Ectodermal cell (in vitro differentiated cells): ENCODE measurements around the gene TMEM87B.
"Not testable (repeated sequence)": the region's sequence is repeated elsewhere in the genome, so short reads cannot be mapped to it uniquely, and the experiment has no call there.

ENCODE experiments used
- H3K27ac ChIP-seq: 2 replicates; pipeline ENCODE4 v1.7.0; 2013; ENCODE audit warnings: mild to moderate bottlenecking, low read depth, low read length; ENCODE audit not compliant: insufficient read depth, poor library complexity, severe bottlenecking
- H3K27me3 ChIP-seq: 2 replicates; pipeline ENCODE4 v1.7.0; 2013; ENCODE audit warnings: mild to moderate bottlenecking, low read length; ENCODE audit not compliant: insufficient read depth, control insufficient read depth, poor library complexity, severe bottlenecking
- H3K36me3 ChIP-seq: one replicate; pipeline ENCODE4 v1.7.0; 2013; ENCODE audit warnings: low read length; ENCODE audit not compliant: control insufficient read depth, insufficient read depth
- H3K4me1 ChIP-seq: one replicate; pipeline ENCODE4 v1.7.0; 2013; ENCODE audit warnings: low read length; ENCODE audit not compliant: control insufficient read depth, insufficient read depth
- H3K4me3 ChIP-seq: 2 replicates; pipeline ENCODE4 v1.7.0; 2013; ENCODE audit warnings: low read depth, low read length, control low read depth; ENCODE audit not compliant: insufficient read depth
- H3K9me3 ChIP-seq: 2 replicates; pipeline ENCODE4 v1.7.0; 2013; ENCODE audit warnings: mild to moderate bottlenecking, low read length, moderate library complexity; ENCODE audit not compliant: control insufficient read depth
- WGBS, 2 experiments: methylation state at CpG; one replicate each; pipeline ENCODE4 v1.1.7; 2013; ENCODE audit warnings: missing lambda C conversion rate in 2 of 2; 5-methylcytosine and 5-hydroxymethylcytosine counted together

The TMEM87B gene

GRCh38 chr2:112061840-112062239 is 6.8 kb downstream of the TMEM87B start:
- Histone ChIP-seq H3K9me3 (no peaks in the 10 kb centered on the region), H3K27me3 (no peaks in the 10 kb centered on the region), H3K36me3 (no peaks in the 10 kb centered on the region), H3K4me1 (no peaks in the 10 kb centered on the region), H3K4me3 (no peak overlapping the region), H3K27ac (no peak overlapping the region)
- WGBS, 2 experiments, result 93 to 100% methylated on average over 1 to 2 of the region's 2 CpGs

GRCh38 chr2:112062894-112063293 is 7.8 kb downstream of the TMEM87B start:
- no peaks in the 10 kb centered on the region for H3K4me1 ChIP-seq
- no peak overlapping the region for H3K4me3 ChIP-seq
- H3K36me3 ChIP-seq, result no peaks in the 10 kb centered on the region
- H3K27ac ChIP-seq, result no peak overlapping the region
- no peaks in the 10 kb centered on the region for H3K27me3 ChIP-seq
- no peaks in the 10 kb centered on the region for H3K9me3 ChIP-seq
- 94 to 95% methylated on average over 1 of the region's 1 CpG for WGBS, 2 experiments

- H3K9me3 ChIP-seq, result no peaks in the 10 kb centered on the region
- H3K4me1 ChIP-seq, result no peaks in the 10 kb centered on the region
- H3K27ac ChIP-seq, result no peak overlapping the region
- H3K27me3 ChIP-seq, result no peaks in the 10 kb centered on the region
- H3K36me3 ChIP-seq, result peaks cover 2% of the 10 kb centered on the region
- H3K4me3 ChIP-seq, result no peak overlapping the region
- WGBS, 2 experiments, result 72 to 73% methylated on average over 5 of the region's 5 CpGs
Measured at GRCh38 chr2:112065486-112065885, 10.4 kb downstream of the TMEM87B start.

- WGBS, 2 experiments, result no CpG with 5 or more reads among the region's 1 CpG
- Histone ChIP-seq H3K4me1 (no peaks in the 10 kb centered on the region), H3K9me3 (no peaks in the 10 kb centered on the region), H3K27ac (no peak overlapping the region), H3K27me3 (no peaks in the 10 kb centered on the region), H3K4me3 (no peak overlapping the region), H3K36me3 (peaks cover 2% of the 10 kb centered on the region)
Measured at GRCh38 chr2:112065966-112066365, 10.9 kb downstream of the TMEM87B start.

GRCh38 chr2:112069794-112070193 is 14.7 kb downstream of the TMEM87B start:
- H3K9me3 ChIP-seq, H3K36me3 ChIP-seq: not testable (repeated sequence)

GRCh38 chr2:112073875-112074274 is 18.8 kb downstream of the TMEM87B start:
- WGBS, 2 experiments, result 93 to 94% methylated on average over 3 of the region's 3 CpGs
- Histone ChIP-seq H3K9me3 (no peaks in the 10 kb centered on the region), H3K4me3 (no peak overlapping the region), H3K27ac (no peak overlapping the region), H3K4me1 (no peaks in the 10 kb centered on the region), H3K36me3 (peaks cover 2% of the 10 kb centered on the region), H3K27me3 (no peaks in the 10 kb centered on the region)

More at GRCh38 chr2:112069794-112070193, 14.7 kb downstream of the TMEM87B start:
- not testable (repeated sequence) for H3K27ac ChIP-seq, H3K27me3 ChIP-seq, H3K4me1 ChIP-seq, H3K4me3 ChIP-seq

- WGBS, 2 experiments, result 83% methylated on average over 1 of the region's 1 CpG; no CpG with 5 or more reads in 1 of the 2 experiments
Measured at GRCh38 chr2:112074506-112074905, 19.4 kb downstream of the TMEM87B start.

GRCh38 chr2:112075490-112076260 is 20.6 kb downstream of the TMEM87B start:
- WGBS, 2 experiments, result 90 to 94% methylated on average over 7 to 8 of the region's 8 CpGs
- no peak overlapping the region for H3K27ac ChIP-seq
- no peaks in the 10 kb centered on the region for H3K9me3 ChIP-seq
- no peaks in the 10 kb centered on the region for H3K36me3 ChIP-seq
- H3K27me3 ChIP-seq, result no peaks in the 10 kb centered on the region
- no peak overlapping the region for H3K4me3 ChIP-seq
- H3K4me1 ChIP-seq, result no peaks in the 10 kb centered on the region

More at GRCh38 chr2:112074506-112074905, 19.4 kb downstream of the TMEM87B start:
- no peaks in the 10 kb centered on the region for H3K4me1 ChIP-seq
- no peaks in the 10 kb centered on the region for H3K27me3 ChIP-seq
- H3K9me3 ChIP-seq, result no peaks in the 10 kb centered on the region
- no peaks in the 10 kb centered on the region for H3K36me3 ChIP-seq
- no peak overlapping the region for H3K27ac ChIP-seq
- no peak overlapping the region for H3K4me3 ChIP-seq

GRCh38 chr2:112077814-112078213 is 22.7 kb downstream of the TMEM87B start:
- no peak overlapping the region for H3K27ac ChIP-seq
- WGBS, 2 experiments, result 74 to 77% methylated on average over 1 of the region's 1 CpG
- no peaks in the 10 kb centered on the region for H3K4me1 ChIP-seq
- no peak overlapping the region for H3K4me3 ChIP-seq
- no peaks in the 10 kb centered on the region for H3K27me3 ChIP-seq
- no peaks in the 10 kb centered on the region for H3K36me3 ChIP-seq
- H3K9me3 ChIP-seq, result no peaks in the 10 kb centered on the region

GRCh38 chr2:112081262-112081661 is 26.2 kb downstream of the TMEM87B start:
- Histone ChIP-seq H3K27ac (no peak overlapping the region), H3K9me3 (no peaks in the 10 kb centered on the region), H3K36me3 (no peaks in the 10 kb centered on the region), H3K4me3 (no peak overlapping the region), H3K27me3 (no peaks in the 10 kb centered on the region), H3K4me1 (no peaks in the 10 kb centered on the region)
- 89% methylated on average over 1 of the region's 1 CpG; no CpG with 5 or more reads in 1 of the 2 experiments for WGBS, 2 experiments
